Neural progenitor cell (in vitro differentiated cells): ENCODE measurements around the gene NDUFS4. TPM values are rescaled to one million over a fixed set of nuclear protein-coding genes. Genes with fewer than 3 reads are reported as not detected.
A peak's percentile ranks its signal among the peaks of the same experiment; 100 is the strongest.

Experiments
- DNase-seq: peaks from one replicate; pipeline ENCODE4 v3.0.0-alpha.2; 2016; ENCODE audit warnings: low spot score
- H2AFZ ChIP-seq: fragments of 200-600 bp; sonication (generic); replicated peaks from 2 replicates; pipeline ENCODE4 v1.6.1; 2016; ENCODE audit warnings: antibody characterized with exemption
- H3F3A ChIP-seq: fragments of 200-600 bp; sonication (generic); 2 replicates; pipeline ENCODE4 v1.6.1; 2016; ENCODE audit warnings: antibody characterized with exemption, low read depth
- H3K27ac ChIP-seq: fragments of 200-600 bp; sonication (generic); 2 replicates; pipeline ENCODE4 v1.5.1; 2016; ENCODE audit warnings: mild to moderate bottlenecking
- H3K27me3 ChIP-seq: fragments of 200-600 bp; sonication (generic); 2 replicates; pipeline ENCODE4 v1.6.1; 2016; ENCODE audit warnings: mild to moderate bottlenecking, moderate library complexity
- H3K36me3 ChIP-seq: fragments of 200-600 bp; sonication (generic); 2 replicates; pipeline ENCODE4 v1.5.1; 2016
- H3K4me1 ChIP-seq: fragments of 200-600 bp; sonication (generic); 2 replicates; pipeline ENCODE4 v1.6.1; 2016; ENCODE audit warnings: mixed run types
- H3K4me2 ChIP-seq: fragments of 200-600 bp; sonication (generic); 2 replicates; pipeline ENCODE4 v1.6.1; 2016
- H3K4me3 ChIP-seq: fragments of 200-600 bp; sonication (generic); 2 replicates; pipeline ENCODE4 v1.5.1; 2016
- H3K79me2 ChIP-seq: fragments of 200-600 bp; sonication (generic); 2 replicates; pipeline ENCODE4 v1.6.1; 2016; ENCODE audit warnings: low read depth
- H3K9ac ChIP-seq: fragments of 200-600 bp; sonication (generic); 2 replicates; pipeline ENCODE4 v1.6.1; 2016
- H3K9me3 ChIP-seq: fragments of 200-600 bp; sonication (generic); 2 replicates; pipeline ENCODE4 v1.5.1; 2016; ENCODE audit warnings: low read depth
- H4K20me1 ChIP-seq: fragments of 200-600 bp; sonication (generic); 2 replicates; pipeline ENCODE4 v1.6.1; 2016; ENCODE audit warnings: low read depth
- H3K27ac Mint-ChIP-seq: 3 replicates; pipeline ENCODE4 v1.8.0; 2021; ENCODE audit warnings: mixed read lengths
- H3K27me3 Mint-ChIP-seq: 2 replicates; pipeline ENCODE4 v1.8.0; 2022; ENCODE audit warnings: low read depth, mild to moderate bottlenecking, inconsistent platforms, moderate library complexity, mixed read lengths; ENCODE audit not compliant: insufficient read depth
- H3K36me3 Mint-ChIP-seq: 3 replicates; pipeline ENCODE4 v1.8.0; 2021; ENCODE audit warnings: mixed read lengths
- H3K4me1 Mint-ChIP-seq: 3 replicates; pipeline ENCODE4 v1.8.0; 2021; ENCODE audit warnings: mixed read lengths
- H3K4me3 Mint-ChIP-seq: 3 replicates; pipeline ENCODE4 v1.8.0; 2021; ENCODE audit warnings: mild to moderate bottlenecking, moderate library complexity, mixed read lengths
- H3K9me3 Mint-ChIP-seq: 3 replicates; pipeline ENCODE4 v1.8.0; 2020; ENCODE audit warnings: mixed read lengths
- CTCF ChIP-seq: fragments of 200-600 bp; sonication (generic); IDR thresholded peaks from 2 replicates; pipeline ENCODE4 v1.5.1; 2017; ENCODE audit warnings: antibody characterized with exemption, mild to moderate bottlenecking
- EZH2 ChIP-seq: fragments of 200-600 bp; sonication (generic); IDR thresholded peaks from 2 replicates; pipeline ENCODE4 v1.6.1; 2017; ENCODE audit warnings: antibody characterized with exemption, mild to moderate bottlenecking, moderate library complexity
- EZH2phosphoT487 ChIP-seq: fragments of 200-600 bp; sonication (generic); IDR thresholded peaks from 2 replicates; pipeline ENCODE4 v1.6.1; 2017; ENCODE audit warnings: antibody characterized with exemption
- total RNA-seq: library from RNA; depleted of rRNA; stranded (reverse); fragments of >200 nt; gene quantifications from 2 replicates; pipeline ENCODE4 v1.2.3, GENCODE V29; 2015; ENCODE audit warnings: low replicate concordance

Gene NDUFS4
- 133 and 183 TPM in 2 replicates for total RNA-seq

GRCh38 chr5:53560506-53561191, at the start of gene NDUFS4:
NDUFS4 (plus strand) TSS chr5:53560639; CDS start chr5:53560663, 24 bp downstream.
- no peaks in the 10 kb centered on the region for H3K27me3 Mint-ChIP-seq
- DNase-seq: peak; percentile 87
- Histone ChIP-seq H3K27me3 (no peaks in the 10 kb centered on the region), H4K20me1 (no peaks in the 10 kb centered on the region), H3F3A (peaks cover 10% of the 10 kb centered on the region), H2AFZ (peak within 1 kb of the TSS; percentile 97), H3K36me3 (no peaks in the 10 kb centered on the region), H3K4me3 (peak within 1 kb of the TSS; percentile 82), H3K9me3 (peaks cover 9% of the 10 kb centered on the region), H3K27ac (peak within 1 kb of the TSS; percentile 86), H3K9ac (peak within 1 kb of the TSS; percentile 75), H3K79me2 (peaks cover 52% of the 10 kb centered on the region), H3K4me2 (peak within 1 kb of the TSS; percentile 87), H3K4me1 (peaks cover 11% of the 10 kb centered on the region)
- peaks cover 8% of the 10 kb centered on the region for H3K4me1 Mint-ChIP-seq
- H3K9me3 Mint-ChIP-seq: peaks cover 13% of the 10 kb centered on the region
- peak within 1 kb of the TSS; percentile 99 for H3K27ac Mint-ChIP-seq
- H3K4me3 Mint-ChIP-seq: peak within 1 kb of the TSS; percentile 99
- TF ChIP-seq CTCF: no peak
- no peak for TF ChIP-seq EZH2
- no peak for TF ChIP-seq EZH2phosphoT487
- peaks cover 17% of the 10 kb centered on the region for H3K36me3 Mint-ChIP-seq

DNA sequence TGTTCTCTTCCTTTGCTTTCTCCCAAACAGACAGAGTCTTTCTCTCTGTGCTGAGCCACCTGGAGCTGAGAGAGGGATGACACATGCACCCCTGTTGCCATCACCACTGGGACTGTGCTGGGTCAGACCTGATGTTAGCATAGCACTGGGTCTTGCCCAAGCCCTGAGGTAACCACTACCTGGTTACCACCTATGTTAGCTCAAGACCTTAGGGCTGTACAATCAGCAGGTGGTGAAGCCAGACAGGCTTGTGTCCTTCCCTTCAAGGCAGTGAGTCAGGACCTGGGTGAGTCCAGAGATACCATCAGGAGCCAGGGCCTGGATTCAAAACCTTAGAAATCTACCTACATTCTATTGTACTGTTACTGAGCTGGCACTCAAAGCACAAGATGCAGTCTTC, 47.9 kb upstream of the NDUFS4 start:
- Mint-ChIP-seq H3K36me3 (peaks cover 3% of the 10 kb centered on the region), H3K4me1 (no peaks in the 10 kb centered on the region), H3K9me3 (peaks cover 36% of the 10 kb centered on the region), H3K4me3 (no peak overlapping the region), H3K27ac (no peak overlapping the region), H3K27me3 (peaks cover 6% of the 10 kb centered on the region)
- no peaks in the 10 kb centered on the region for H3K4me1 ChIP-seq
- no peak for TF ChIP-seq CTCF
- no peak for TF ChIP-seq EZH2
- no peaks in the 10 kb centered on the region for H4K20me1 ChIP-seq
- DNase-seq: no peak
- no peaks in the 10 kb centered on the region for H3K36me3 ChIP-seq
- no peak overlapping the region for H3K9ac ChIP-seq
- H3K79me2 ChIP-seq: no peaks in the 10 kb centered on the region
- H2AFZ ChIP-seq: no peak overlapping the region
- no peak overlapping the region for H3K4me2 ChIP-seq
- H3K27me3 ChIP-seq: no peaks in the 10 kb centered on the region
- H3K27ac ChIP-seq: no peak overlapping the region
- H3K9me3 ChIP-seq: no peaks in the 10 kb centered on the region
- no peak overlapping the region for H3K4me3 ChIP-seq
- no peaks in the 10 kb centered on the region for H3F3A ChIP-seq

GRCh38 chr5:53515988-53516387, 44.5 kb upstream of the NDUFS4 start:
- Histone ChIP-seq H4K20me1 (no peaks in the 10 kb centered on the region), H3K4me3 (no peak overlapping the region), H3K9ac (no peak overlapping the region), H3K36me3 (no peaks in the 10 kb centered on the region), H3K9me3 (peaks cover 7% of the 10 kb centered on the region), H3K4me2 (no peak overlapping the region), H2AFZ (no peak overlapping the region), H3F3A (no peaks in the 10 kb centered on the region), H3K79me2 (no peaks in the 10 kb centered on the region), H3K27ac (no peak overlapping the region), H3K27me3 (no peaks in the 10 kb centered on the region), H3K4me1 (peaks cover 4% of the 10 kb centered on the region)
- Mint-ChIP-seq H3K4me1 (peaks cover 13% of the 10 kb centered on the region), H3K27me3 (peaks cover 9% of the 10 kb centered on the region), H3K36me3 (no peaks in the 10 kb centered on the region), H3K27ac (no peak overlapping the region), H3K4me3 (no peak overlapping the region), H3K9me3 (peaks cover 25% of the 10 kb centered on the region)
- TF ChIP-seq EZH2: no peak
- no peak for TF ChIP-seq CTCF
- TF ChIP-seq EZH2phosphoT487: no peak
- no peak for DNase-seq
